MM.1S (cell line): ENCODE measurements around the gene PPP2R2D.

Experiments
- CTCF ChIP-seq: fragments of 300-600 bp; sonication (generic); IDR thresholded peaks from 2 replicates; pipeline ENCODE4 v1.5.1; 2016; ENCODE audit warnings: antibody characterized with exemption, low read length, mixed read lengths
- EZH2 ChIP-seq: fragments of 300-600 bp; sonication (generic); optimal IDR thresholded peaks from 2 replicates; pipeline ENCODE3; 2017; ENCODE audit warnings: low read depth, mild to moderate bottlenecking, antibody characterized with exemption, low read length, mixed read lengths

- TF ChIP-seq CTCF (no peak), EZH2 (no peak)
Measured at GRCh38 chr10:131906269-131906639, 5.4 kb downstream of the PPP2R2D start.
